A549 treated with AZD9567 at 1 μM for 4 hours (cell line): Measurements from ENCODE around the gene TESK2. TPM values are rescaled to one million over a fixed set of nuclear protein-coding genes. Genes with fewer than 3 reads are reported as not detected.

Source experiments
- total RNA-seq: library from RNA; stranded (reverse); fragments of 200-300 nt; extraction: Qiagen RNA extraction; gene quantifications from 5 replicates; pipeline ENCODE4 v1.2.3, GENCODE V29; 2022; ENCODE audit not compliant: insufficient read depth

TESK2 gene, protein sequence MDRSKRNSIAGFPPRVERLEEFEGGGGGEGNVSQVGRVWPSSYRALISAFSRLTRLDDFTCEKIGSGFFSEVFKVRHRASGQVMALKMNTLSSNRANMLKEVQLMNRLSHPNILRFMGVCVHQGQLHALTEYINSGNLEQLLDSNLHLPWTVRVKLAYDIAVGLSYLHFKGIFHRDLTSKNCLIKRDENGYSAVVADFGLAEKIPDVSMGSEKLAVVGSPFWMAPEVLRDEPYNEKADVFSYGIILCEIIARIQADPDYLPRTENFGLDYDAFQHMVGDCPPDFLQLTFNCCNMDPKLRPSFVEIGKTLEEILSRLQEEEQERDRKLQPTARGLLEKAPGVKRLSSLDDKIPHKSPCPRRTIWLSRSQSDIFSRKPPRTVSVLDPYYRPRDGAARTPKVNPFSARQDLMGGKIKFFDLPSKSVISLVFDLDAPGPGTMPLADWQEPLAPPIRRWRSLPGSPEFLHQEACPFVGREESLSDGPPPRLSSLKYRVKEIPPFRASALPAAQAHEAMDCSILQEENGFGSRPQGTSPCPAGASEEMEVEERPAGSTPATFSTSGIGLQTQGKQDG
- total RNA-seq = 0.34 to 0.38 TPM (median 0.37 TPM) in 4 of 5 replicates, not detected in the other

DNA sequence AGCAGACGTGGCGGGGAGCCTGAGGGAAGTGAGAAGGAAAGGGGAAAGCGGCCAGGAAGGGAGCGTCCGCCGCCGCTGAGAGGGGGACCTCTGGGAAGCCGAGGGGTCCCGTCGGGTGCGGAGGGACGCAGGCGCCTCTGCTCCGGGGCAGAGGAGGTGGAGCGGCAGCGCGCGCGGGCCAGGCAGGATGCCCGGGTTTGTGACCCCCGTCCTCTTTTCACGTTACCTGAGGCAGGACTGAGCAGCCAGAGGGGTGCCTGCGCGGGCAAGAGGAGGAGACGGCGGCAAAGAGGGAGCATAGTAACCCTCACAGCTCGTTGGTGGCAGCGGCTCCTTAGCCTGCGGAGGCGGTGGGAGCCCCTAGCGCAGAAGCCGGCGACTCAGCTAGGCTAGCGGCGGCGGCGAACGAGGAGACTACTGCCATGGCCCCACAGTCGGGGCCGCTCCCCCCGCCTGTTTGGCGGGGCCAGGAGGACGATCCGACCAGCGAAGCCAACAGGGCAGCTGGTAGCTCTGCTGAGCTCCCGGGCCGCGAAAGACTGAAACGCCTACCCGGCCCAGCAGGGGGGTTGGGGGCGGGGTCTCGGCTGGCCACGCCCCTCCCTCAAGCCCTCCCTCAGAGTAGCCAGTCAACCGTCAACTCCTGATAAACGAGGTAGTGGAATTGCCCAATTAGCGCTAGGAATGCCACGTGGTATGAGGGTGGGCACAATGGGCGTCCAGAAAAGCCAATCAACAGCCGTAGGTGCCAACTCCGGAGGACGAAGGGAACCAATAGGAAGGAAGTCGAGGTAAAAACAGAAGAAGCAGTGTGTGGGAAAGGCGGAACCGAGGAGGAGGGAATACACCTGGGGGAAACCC is at the start of gene TESK2:
TSS of gene TESK2 (minus strand) at position 538 of the 861 bp plus-strand sequence. CDS start 33,378 bp downstream, outside the sequence.

DNA sequence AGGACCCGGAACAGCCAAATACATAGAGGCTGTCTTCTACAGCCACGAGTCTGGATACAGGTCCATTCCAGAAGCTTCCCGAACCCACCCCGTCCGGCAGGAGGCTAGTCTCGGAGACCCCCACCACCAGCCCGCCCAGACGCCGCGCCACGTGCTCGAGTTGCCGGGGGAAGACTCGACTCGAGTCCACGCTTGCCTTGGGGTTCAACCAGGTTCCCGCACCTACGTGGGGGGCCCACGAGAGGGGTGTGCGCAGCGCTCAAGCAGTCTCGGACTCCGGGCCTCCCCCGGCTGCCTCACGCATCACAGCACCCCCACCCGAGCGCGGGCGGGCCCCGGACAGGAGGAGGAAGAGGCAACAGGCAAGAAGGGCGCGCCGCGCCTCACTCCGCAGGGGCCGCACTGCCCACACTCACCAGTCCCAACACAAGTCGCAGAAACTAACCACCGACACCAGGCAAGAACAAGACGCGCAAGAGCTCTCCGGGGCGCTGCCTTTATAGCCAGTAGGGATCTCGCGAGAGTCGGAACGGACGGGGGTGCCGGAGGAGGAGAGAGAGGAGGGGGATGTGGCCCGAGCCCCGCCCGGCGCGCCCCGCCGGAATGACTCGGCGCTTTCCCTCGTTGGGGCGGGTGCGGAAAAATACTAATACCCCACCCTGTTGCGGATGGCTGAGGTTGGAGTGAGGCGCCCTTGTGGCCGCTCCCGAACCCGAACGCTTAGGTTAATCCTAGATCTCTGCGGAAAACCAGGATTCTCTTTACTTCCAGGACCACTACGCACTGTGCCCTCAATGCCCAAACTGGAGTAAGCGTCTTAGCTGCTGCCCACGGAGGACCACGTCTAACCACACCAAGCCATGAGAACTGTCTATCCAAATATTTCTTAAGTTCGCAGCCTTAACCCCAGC is 30.7 kb upstream of the TESK2 start, which contains the start of gene PRDX1:
TSS of gene PRDX1 (minus strand) at position 472 of the 911 bp plus-strand sequence. CDS start 2,841 bp downstream, outside the sequence.

DNA sequence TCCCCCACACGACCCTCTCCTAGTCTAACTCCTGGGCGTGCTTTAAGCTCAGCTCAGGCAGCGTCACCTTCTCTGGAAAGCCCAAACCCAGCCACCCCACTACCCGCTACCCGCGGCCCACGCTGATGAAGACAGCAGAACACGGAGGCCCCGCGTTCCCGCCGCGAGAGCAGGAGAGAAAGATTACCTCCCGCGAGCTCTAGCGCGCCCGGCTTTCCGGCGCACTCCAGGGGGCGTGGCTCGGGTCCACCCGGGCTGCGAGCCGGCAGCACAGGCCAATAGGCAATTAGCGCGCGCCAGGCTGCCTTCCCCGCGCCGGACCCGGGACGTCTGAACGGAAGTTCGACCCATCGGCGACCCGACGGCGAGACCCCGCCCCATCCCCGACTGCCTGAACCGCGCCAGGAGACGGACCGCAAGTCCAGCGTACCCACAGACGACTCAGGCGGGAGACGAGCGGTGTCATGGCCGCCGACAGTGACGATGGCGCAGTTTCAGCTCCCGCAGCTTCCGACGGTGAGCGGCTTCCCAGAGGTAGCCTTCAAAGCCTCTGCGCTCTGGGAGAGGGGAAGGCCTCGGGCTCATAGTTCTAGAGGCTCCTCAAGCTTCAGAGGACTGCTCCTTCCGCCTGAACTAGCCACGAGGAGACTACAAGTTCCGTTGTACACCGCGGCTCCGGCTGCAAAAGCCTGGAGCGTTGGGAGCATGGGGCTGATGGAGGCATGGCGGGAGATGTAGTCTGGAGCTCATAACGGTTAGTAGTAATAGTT is 151.0 kb downstream of the TESK2 start, which contains the start of the genes MUTYH and TOE1:
TSS of gene MUTYH (minus strand) at position 652 of the 770 bp plus-strand sequence. CDS start 5,935 bp downstream, outside the sequence.
TSS of gene TOE1 (plus strand) at position 382 of the 770 bp plus-strand sequence. CDS start at position 465, 83 bp downstream.

DNA sequence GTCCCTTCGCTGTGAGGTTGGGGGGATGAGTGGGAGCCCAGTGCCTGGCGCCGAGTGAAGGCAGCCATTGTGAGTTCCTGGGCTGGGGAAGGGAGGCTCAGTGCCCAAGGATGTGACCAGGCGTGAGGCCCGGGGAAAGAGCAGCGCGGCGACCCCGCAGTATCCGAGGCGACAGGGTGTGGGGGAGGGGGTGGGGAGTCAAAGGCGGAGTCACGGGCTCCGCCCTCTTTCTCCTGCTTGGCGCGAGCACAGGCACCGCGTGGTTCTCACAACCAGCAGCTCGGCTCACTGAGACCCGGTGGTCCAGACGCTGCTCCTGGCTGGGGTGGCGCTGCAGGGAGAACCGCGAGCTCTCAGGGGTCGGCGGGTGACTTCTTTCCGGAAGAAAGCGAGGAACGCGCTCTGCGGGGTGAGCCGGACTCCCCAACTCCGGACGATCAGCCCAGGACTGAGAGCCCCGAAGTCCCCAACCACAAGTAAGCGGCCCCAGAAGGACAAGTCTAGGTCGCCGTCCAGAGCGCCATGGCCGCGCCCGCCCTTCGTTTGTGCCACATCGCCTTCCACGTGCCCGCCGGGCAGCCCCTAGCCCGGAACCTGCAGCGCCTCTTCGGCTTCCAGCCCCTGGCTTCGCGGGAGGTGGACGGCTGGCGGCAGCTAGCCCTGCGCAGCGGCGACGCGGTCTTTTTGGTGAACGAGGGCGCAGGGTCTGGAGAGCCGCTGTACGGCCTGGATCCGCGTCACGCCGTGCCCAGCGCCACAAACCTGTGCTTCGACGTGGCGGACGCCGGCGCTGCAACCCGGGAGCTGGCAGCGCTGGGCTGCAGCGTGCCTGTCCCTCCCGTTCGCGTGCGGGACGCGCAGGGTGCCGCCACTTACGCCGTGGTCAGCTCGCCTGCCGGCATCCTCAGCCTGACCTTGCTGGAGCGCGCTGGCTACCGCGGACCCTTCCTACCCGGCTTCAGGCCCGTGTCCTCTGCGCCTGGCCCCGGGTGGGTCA is 164.0 kb downstream of the TESK2 start, which contains the start of gene HPDL:
TSS of gene HPDL (plus strand) at position 269 of the 997 bp plus-strand sequence. CDS start at position 523, 254 bp downstream.

Other genes with a start within 250 kb of the TESK2 start
- gene HPDL, start 164.3 kb downstream of the TESK2 start, total RNA-seq = 2.6 to 4.2 TPM (median 3.3 TPM) in 5 replicates
- 12.1 to 14.1 TPM (median 13.2 TPM) in 5 replicates for gene TOE1, start 151.0 kb downstream of the TESK2 start, total RNA-seq
- gene MUTYH, start 150.7 kb downstream of the TESK2 start, total RNA-seq = 7.1 to 11.4 TPM (median 10.9 TPM) in 5 replicates
- gene CCDC163, start 8.9 kb upstream of the TESK2 start, total RNA-seq = 1.5 to 2.6 TPM (median 1.9 TPM) in 5 replicates
- gene MMACHC, start 9.1 kb upstream of the TESK2 start, total RNA-seq = 1.2 to 4.9 TPM (median 1.5 TPM) in 5 replicates
- 2,040 to 2,165 TPM (median 2,060 TPM) in 5 replicates for gene PRDX1, start 30.7 kb upstream of the TESK2 start, total RNA-seq
- 76.5 to 125 TPM (median 81.1 TPM) in 5 replicates for gene AKR1A1, start 59.7 kb upstream of the TESK2 start, total RNA-seq
- gene NASP, start 92.9 kb upstream of the TESK2 start, total RNA-seq = 119 to 140 TPM (median 130 TPM) in 5 replicates
- 0.28 to 0.53 TPM (median 0.36 TPM) in 4 of 5 replicates, not detected in the other for gene CCDC17, start 132.9 kb upstream of the TESK2 start, total RNA-seq
- 30.7 to 41.9 TPM (median 34.8 TPM) in 5 replicates for gene GPBP1L1, start 195.4 kb upstream of the TESK2 start, total RNA-seq
- gene TMEM69, start 197.0 kb upstream of the TESK2 start, total RNA-seq = 16.8 to 21.1 TPM (median 17.9 TPM) in 5 replicates